ENCODE measurements around the gene SLC10A7.

- TF ChIP-seq CTCF (IDR thresholded peaks at IDR 0.05; ENCODE audit: low read depth, low read length) (no peak), POLR2A (IDR thresholded peaks at IDR 0.05; ENCODE audit: extremely low read depth, insufficient read length) (no peak), MAX (IDR thresholded peaks at IDR 0.05; ENCODE audit: low read depth, low read length) (no peak)
Measured at GRCh38 chr4:146229406-146229805, 292.3 kb downstream of the SLC10A7 start.
